OCI-LY3 (cell line): ENCODE measurements around the gene STK38L.

Source experiments
- H2AFZ ChIP-seq: fragments of 200-600, 300-600 bp; shearing (Covaris generic); 2 replicates; pipeline ENCODE4 v1.6.0; 2014; ENCODE audit warnings: antibody characterized with exemption, low read depth, low read length
- H3K27ac ChIP-seq: fragments of 200-600, 300-600 bp; sonication (generic); 2 replicates; pipeline ENCODE4 v1.5.1; 2014; ENCODE audit warnings: mild to moderate bottlenecking, low read length, moderate library complexity, mixed read lengths
- H3K27me3 ChIP-seq: fragments of 200-600, 300-600 bp; sonication (generic); 2 replicates; pipeline ENCODE4 v1.6.1; 2014; ENCODE audit warnings: low read depth, low read length, mixed read lengths
- H3K36me3 ChIP-seq: fragments of 200-600, 300-600 bp; sonication (generic); replicated peaks from 2 replicates; pipeline ENCODE3; 2014; ENCODE audit warnings: low read depth, low read length, mixed read lengths
- H3K4me1 ChIP-seq: fragments of 300-600, 200-600 bp; sonication (generic); 2 replicates; pipeline ENCODE4 v1.6.1; 2014; ENCODE audit warnings: low read length, mixed read lengths
- H3K4me2 ChIP-seq: fragments of 200-600, 300-600 bp; sonication (generic); 2 replicates; pipeline ENCODE4 v1.6.1; 2014; ENCODE audit warnings: low read length, mixed read lengths
- H3K4me3 ChIP-seq: fragments of 300-600, 200-600 bp; sonication (generic); 2 replicates; pipeline ENCODE4 v1.5.1; 2014; ENCODE audit warnings: antibody characterized with exemption, mild to moderate bottlenecking, low read length, moderate library complexity
- H3K79me2 ChIP-seq: fragments of 300-600, 200-600 bp; shearing (Covaris generic); 2 replicates; pipeline ENCODE4 v1.6.1; 2014; ENCODE audit warnings: mild to moderate bottlenecking, low read length, mixed read lengths
- H3K9ac ChIP-seq: fragments of 300-600, 200-600 bp; shearing (Covaris generic); 2 replicates; pipeline ENCODE4 v1.6.0; 2014; ENCODE audit warnings: mild to moderate bottlenecking, low read length, moderate library complexity
- H3K9me3 ChIP-seq: fragments of 200-600, 300-600 bp; shearing (Covaris generic); 2 replicates; pipeline ENCODE4 v1.6.1; 2014; ENCODE audit warnings: low read length, mixed read lengths; ENCODE audit not compliant: insufficient read depth
- H4K20me1 ChIP-seq: fragments of 200-600, 300-600 bp; sonication (generic); 2 replicates; pipeline ENCODE4 v1.6.1; 2016; ENCODE audit warnings: low read length, mixed read lengths; ENCODE audit not compliant: insufficient read depth
- EZH2phosphoT487 ChIP-seq: fragments of 200-600 bp; shearing (Covaris generic); IDR thresholded peaks from 2 replicates; pipeline ENCODE4 v1.6.1; 2018; ENCODE audit warnings: antibody characterized with exemption, mixed run types, low read depth
- TF ChIP-seq, protein P1 (sequence below): fragments of 200-600, 300-600 bp; sonication (generic); IDR thresholded peaks from 2 replicates; pipeline ENCODE4 v1.5.1; 2014; ENCODE audit warnings: antibody characterized with exemption, low read length, low read depth

The STK38L gene

DNA sequence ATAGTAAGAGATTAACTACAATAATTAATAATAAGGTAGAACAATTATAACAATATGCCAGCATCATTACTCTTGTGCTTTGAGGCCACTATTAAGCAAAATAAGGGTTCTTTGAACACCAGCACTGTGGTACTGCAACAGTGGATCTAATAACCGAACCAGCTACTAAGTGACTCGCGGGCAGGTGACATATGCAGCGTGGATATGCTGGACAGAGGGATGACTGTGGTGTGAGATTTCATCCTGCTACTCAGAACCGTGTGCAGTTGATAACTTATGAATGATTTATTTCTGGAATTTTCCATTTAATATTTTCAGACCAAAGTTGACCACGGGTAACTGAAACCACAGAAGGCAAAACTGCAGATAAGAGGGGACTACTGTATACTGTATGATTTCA lies 123.0 kb downstream of the STK38L start:
- H3K4me3 ChIP-seq = no peak overlapping the region
- H3K27ac ChIP-seq = no peak overlapping the region
- H3K4me2 ChIP-seq = no peak overlapping the region
- H3K4me1 ChIP-seq = no peaks in the 10 kb centered on the region
- no peaks in the 10 kb centered on the region for H3K9me3 ChIP-seq
- H3K27me3 ChIP-seq = no peaks in the 10 kb centered on the region
- TF ChIP-seq, protein P1, sequence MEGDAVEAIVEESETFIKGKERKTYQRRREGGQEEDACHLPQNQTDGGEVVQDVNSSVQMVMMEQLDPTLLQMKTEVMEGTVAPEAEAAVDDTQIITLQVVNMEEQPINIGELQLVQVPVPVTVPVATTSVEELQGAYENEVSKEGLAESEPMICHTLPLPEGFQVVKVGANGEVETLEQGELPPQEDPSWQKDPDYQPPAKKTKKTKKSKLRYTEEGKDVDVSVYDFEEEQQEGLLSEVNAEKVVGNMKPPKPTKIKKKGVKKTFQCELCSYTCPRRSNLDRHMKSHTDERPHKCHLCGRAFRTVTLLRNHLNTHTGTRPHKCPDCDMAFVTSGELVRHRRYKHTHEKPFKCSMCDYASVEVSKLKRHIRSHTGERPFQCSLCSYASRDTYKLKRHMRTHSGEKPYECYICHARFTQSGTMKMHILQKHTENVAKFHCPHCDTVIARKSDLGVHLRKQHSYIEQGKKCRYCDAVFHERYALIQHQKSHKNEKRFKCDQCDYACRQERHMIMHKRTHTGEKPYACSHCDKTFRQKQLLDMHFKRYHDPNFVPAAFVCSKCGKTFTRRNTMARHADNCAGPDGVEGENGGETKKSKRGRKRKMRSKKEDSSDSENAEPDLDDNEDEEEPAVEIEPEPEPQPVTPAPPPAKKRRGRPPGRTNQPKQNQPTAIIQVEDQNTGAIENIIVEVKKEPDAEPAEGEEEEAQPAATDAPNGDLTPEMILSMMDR = no peak
- TF ChIP-seq EZH2phosphoT487 = no peak
- no peaks in the 10 kb centered on the region for H4K20me1 ChIP-seq
- H3K36me3 ChIP-seq = peaks cover 8% of the 10 kb centered on the region
- no peak overlapping the region for H2AFZ ChIP-seq
- no peaks in the 10 kb centered on the region for H3K79me2 ChIP-seq
- H3K9ac ChIP-seq = no peak overlapping the region
